ENCODE measurements around the gene AS3MT.

DNA sequence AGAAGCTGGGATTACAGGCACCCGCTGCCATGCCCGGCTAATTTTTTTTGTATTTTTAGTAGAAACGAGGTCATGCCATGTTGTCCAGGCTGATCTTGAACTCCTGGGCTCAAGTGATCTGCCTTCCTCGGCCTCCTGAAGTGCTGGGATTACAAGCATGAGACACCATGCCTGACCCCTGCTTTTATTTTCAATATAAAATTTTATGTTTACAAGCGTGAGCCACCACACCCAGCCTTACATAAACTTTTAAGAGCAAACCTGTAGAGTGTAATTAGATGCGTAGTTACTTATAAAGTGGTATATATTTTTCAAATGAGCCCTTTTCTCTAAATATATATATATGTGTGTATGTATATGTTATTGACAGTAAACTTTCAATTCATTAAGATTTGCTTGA lies 57.6 kb downstream of the AS3MT start:
- TF ChIP-seq, protein P1, sequence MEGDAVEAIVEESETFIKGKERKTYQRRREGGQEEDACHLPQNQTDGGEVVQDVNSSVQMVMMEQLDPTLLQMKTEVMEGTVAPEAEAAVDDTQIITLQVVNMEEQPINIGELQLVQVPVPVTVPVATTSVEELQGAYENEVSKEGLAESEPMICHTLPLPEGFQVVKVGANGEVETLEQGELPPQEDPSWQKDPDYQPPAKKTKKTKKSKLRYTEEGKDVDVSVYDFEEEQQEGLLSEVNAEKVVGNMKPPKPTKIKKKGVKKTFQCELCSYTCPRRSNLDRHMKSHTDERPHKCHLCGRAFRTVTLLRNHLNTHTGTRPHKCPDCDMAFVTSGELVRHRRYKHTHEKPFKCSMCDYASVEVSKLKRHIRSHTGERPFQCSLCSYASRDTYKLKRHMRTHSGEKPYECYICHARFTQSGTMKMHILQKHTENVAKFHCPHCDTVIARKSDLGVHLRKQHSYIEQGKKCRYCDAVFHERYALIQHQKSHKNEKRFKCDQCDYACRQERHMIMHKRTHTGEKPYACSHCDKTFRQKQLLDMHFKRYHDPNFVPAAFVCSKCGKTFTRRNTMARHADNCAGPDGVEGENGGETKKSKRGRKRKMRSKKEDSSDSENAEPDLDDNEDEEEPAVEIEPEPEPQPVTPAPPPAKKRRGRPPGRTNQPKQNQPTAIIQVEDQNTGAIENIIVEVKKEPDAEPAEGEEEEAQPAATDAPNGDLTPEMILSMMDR (IDR thresholded peaks at IDR 0.05), result no peak
- no peak for TF ChIP-seq POLR2A (IDR thresholded peaks at IDR 0.05)
- no peak for TF ChIP-seq POLR2AphosphoS5 (IDR thresholded peaks at IDR 0.05)

All from breast epithelium (tissue), 3 donors.